ENCODE measurements around the gene POLG2.
"Not testable (repeated sequence)": the region's sequence is repeated elsewhere in the genome, so short reads cannot be mapped to it uniquely, and the experiment has no call there.

The POLG2 gene

GRCh38 chr17:64505340-64506200 lies 8.7 kb upstream of the POLG2 start:
- DNase-seq = peak; percentile 61

- no peak for DNase-seq
These were observed 8.0 kb upstream of the POLG2 start for GRCh38 chr17:64504769-64505339.

- DNase-seq = no peak
These were observed 7.2 kb upstream of the POLG2 start for GRCh38 chr17:64503821-64504768.

GRCh38 chr17:64503341-64503740 lies 6.5 kb upstream of the POLG2 start:
- DNase-seq = no peak

GRCh38 chr17:64502809-64503208 lies 6.0 kb upstream of the POLG2 start:
- DNase-seq = no peak

- DNase-seq = no peak
These were observed 5.2 kb upstream of the POLG2 start for GRCh38 chr17:64502021-64502420.

GRCh38 chr17:64500862-64501765 lies 4.3 kb upstream of the POLG2 start:
- no peak for DNase-seq

- no peak for DNase-seq
These were observed 3.6 kb upstream of the POLG2 start for GRCh38 chr17:64500487-64500859.

GRCh38 chr17:64499805-64500486 lies 3.1 kb upstream of the POLG2 start:
- no peak for DNase-seq

GRCh38 chr17:64498308-64499203 lies 1.7 kb upstream of the POLG2 start:
- DNase-seq = no peak

GRCh38 chr17:64497565-64498035 lies 746 bp upstream of the POLG2 start:
- DNase-seq = no peak

GRCh38 chr17:64496348-64496785 lies 487 bp downstream of the POLG2 start:
- DNase-seq = no peak

GRCh38 chr17:64495300-64495699 lies 1.6 kb downstream of the POLG2 start:
- not testable (repeated sequence) for DNase-seq

GRCh38 chr17:64494121-64494520 lies 2.7 kb downstream of the POLG2 start:
- DNase-seq = no peak

GRCh38 chr17:64492481-64493109 lies 4.3 kb downstream of the POLG2 start:
- DNase-seq = no peak

GRCh38 chr17:64491994-64492393 lies 4.9 kb downstream of the POLG2 start:
- no peak for DNase-seq

GRCh38 chr17:64491034-64491860 lies 5.6 kb downstream of the POLG2 start:
- DNase-seq = no peak

- no peak for DNase-seq
These were observed 8.6 kb downstream of the POLG2 start for GRCh38 chr17:64488301-64488700.

GRCh38 chr17:64484380-64484779 lies 12.5 kb downstream of the POLG2 start:
- DNase-seq = no peak

Measured in activated gamma-delta T cell (primary cell).